PFSK-1 (cell line): Measurements from ENCODE around the gene KMT2C.

Experiments
- POLR2AphosphoS5 ChIP-seq: IDR thresholded peaks from 2 replicates; pipeline ENCODE4 v1.6.1; 2012; ENCODE audit warnings: low read depth, mild to moderate bottlenecking, control low read depth, low read length, moderate library complexity
- REST ChIP-seq, 2 experiments: IDR thresholded peaks; 2 replicates each; pipeline versions ENCODE4 v1.6.1 to v1.8.0; 2011 to 2012; ENCODE audit warnings: low read depth in 2 of 2, low read length in 2 of 2, control low read depth in 1 of 2, inconsistent platforms in 1 of 2, mild to moderate bottlenecking in 1 of 2, moderate library complexity in 1 of 2; ENCODE audit not compliant: insufficient read depth in 1 of 2
- SIN3A ChIP-seq: IDR thresholded peaks from 2 replicates; pipeline ENCODE4 v1.6.1; 2012; ENCODE audit warnings: mild to moderate bottlenecking, low read length, moderate library complexity, borderline replicate concordance; ENCODE audit not compliant: insufficient read depth
- TAF1 ChIP-seq: IDR thresholded peaks from 2 replicates; pipeline ENCODE4 v1.6.1; 2012; ENCODE audit warnings: low read length, control low read depth, borderline replicate concordance; ENCODE audit not compliant: insufficient read depth

- TF ChIP-seq POLR2AphosphoS5 (no peak), TAF1 (no peak), REST (IDR thresholded peaks at IDR 0.05; ENCODE audit: insufficient read depth in 1 of 2, low read depth in 2 of 2, low read length in 2 of 2) (no peak), SIN3A (no peak)
Measured at GRCh38 chr7:152140067-152140466, 295.7 kb downstream of the KMT2C start.
